Thoracic aorta (tissue), 2 donors: ENCODE measurements around the gene PTCD1. TPM values are rescaled to one million over a fixed set of nuclear protein-coding genes. Genes with fewer than 3 reads are reported as not detected.
"Not testable (repeated sequence)": the region's sequence is repeated elsewhere in the genome, so short reads cannot be mapped to it uniquely, and the experiment has no call there.

Experiments
- ATAC-seq: fragments of 150-250 bp; one replicate; pipeline ENCODE4 v1.8.0; 2017; ENCODE audit warnings: low read depth; ENCODE audit not compliant: insufficient number of reproducible peaks, low FRiP score
- DNase-seq: peaks from one replicate; pipeline ENCODE4 v3.0.0-alpha.2; 2020; ENCODE audit warnings: low spot score
- H3K27ac ChIP-seq, 2 donors: fragments of 200-600 bp; sonication (generic); 1 replicate in 1 of 2; 2 replicates in 1 of 2; pipeline ENCODE4 v1.5.1; 2016; ENCODE audit warnings: mild to moderate bottlenecking in 2 of 2, moderate library complexity in 2 of 2
- H3K27me3 ChIP-seq: fragments of 200-600 bp; sonication (generic); replicated peaks from 2 replicates; pipeline ENCODE4 v1.6.0; 2016; ENCODE audit warnings: mild to moderate bottlenecking; ENCODE audit not compliant: insufficient read depth
- H3K36me3 ChIP-seq: fragments of 200-600 bp; sonication (generic); one replicate; pipeline ENCODE4 v1.5.1; 2016
- H3K4me1 ChIP-seq, 2 donors: fragments of 200-600 bp; sonication (generic); 1 replicate in 1 of 2; 2 replicates in 1 of 2; pipeline versions ENCODE4 v1.5.1 to v1.6.0; 2016; ENCODE audit warnings: low read depth in 2 of 2, mild to moderate bottlenecking in 1 of 2; ENCODE audit not compliant: control insufficient read depth in 1 of 2
- H3K4me3 ChIP-seq: fragments of 200-600 bp; sonication (generic); 2 replicates; pipeline ENCODE4 v1.5.1; 2016; ENCODE audit warnings: mild to moderate bottlenecking
- H3K9me3 ChIP-seq: fragments of 200-600 bp; sonication (generic); 2 replicates; pipeline ENCODE4 v1.5.1; 2016
- total RNA-seq, 2 donors: library from RNA; depleted of rRNA; stranded (reverse); fragments of >200 nt; gene quantifications; one replicate each; pipeline versions ENCODE4 v1.1.0 to v1.2.3, GENCODE V29; 2016
- TF ChIP-seq, protein P1 (sequence below): fragments of 200-600 bp; sonication (generic); IDR thresholded peaks from one replicate; pipeline ENCODE4 v1.5.1; 2019; ENCODE audit warnings: antibody characterized with exemption

The PTCD1 gene
- total RNA-seq, 2 donors from 2014 or later: 5.1 to 23.7 TPM

- DNase-seq (no peak), ATAC-seq (no peak)
- Histone ChIP-seq H3K27me3 (no peaks in the 10 kb centered on the region), H3K4me1 (peaks cover 14 to 45% of the 10 kb centered on the region in 2 donors), H3K9me3 (no peaks in the 10 kb centered on the region), H3K36me3 (peaks cover 8% of the 10 kb centered on the region), H3K27ac (peak overlapping the region; percentile 68 to 69), H3K4me3 (peak overlapping the region; percentile 98)
- TF ChIP-seq, protein P1, sequence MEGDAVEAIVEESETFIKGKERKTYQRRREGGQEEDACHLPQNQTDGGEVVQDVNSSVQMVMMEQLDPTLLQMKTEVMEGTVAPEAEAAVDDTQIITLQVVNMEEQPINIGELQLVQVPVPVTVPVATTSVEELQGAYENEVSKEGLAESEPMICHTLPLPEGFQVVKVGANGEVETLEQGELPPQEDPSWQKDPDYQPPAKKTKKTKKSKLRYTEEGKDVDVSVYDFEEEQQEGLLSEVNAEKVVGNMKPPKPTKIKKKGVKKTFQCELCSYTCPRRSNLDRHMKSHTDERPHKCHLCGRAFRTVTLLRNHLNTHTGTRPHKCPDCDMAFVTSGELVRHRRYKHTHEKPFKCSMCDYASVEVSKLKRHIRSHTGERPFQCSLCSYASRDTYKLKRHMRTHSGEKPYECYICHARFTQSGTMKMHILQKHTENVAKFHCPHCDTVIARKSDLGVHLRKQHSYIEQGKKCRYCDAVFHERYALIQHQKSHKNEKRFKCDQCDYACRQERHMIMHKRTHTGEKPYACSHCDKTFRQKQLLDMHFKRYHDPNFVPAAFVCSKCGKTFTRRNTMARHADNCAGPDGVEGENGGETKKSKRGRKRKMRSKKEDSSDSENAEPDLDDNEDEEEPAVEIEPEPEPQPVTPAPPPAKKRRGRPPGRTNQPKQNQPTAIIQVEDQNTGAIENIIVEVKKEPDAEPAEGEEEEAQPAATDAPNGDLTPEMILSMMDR: no peak
Measured at GRCh38 chr7:99437946-99438572, 539 bp downstream of the PTCD1 start.

- Histone ChIP-seq H3K27me3 (no peaks in the 10 kb centered on the region), H3K4me3 (no peak overlapping the region), H3K27ac (no peak overlapping the region), H3K36me3 (peaks cover 29% of the 10 kb centered on the region), H3K9me3 (no peaks in the 10 kb centered on the region), H3K4me1 (peaks cover 0 to 7% of the 10 kb centered on the region in 2 donors)
- ATAC-seq (no peak), DNase-seq (no peak)
- TF ChIP-seq, protein P1: no peak
Measured at GRCh38 chr7:99433158-99433557, 5.4 kb downstream of the PTCD1 start.

DNA sequence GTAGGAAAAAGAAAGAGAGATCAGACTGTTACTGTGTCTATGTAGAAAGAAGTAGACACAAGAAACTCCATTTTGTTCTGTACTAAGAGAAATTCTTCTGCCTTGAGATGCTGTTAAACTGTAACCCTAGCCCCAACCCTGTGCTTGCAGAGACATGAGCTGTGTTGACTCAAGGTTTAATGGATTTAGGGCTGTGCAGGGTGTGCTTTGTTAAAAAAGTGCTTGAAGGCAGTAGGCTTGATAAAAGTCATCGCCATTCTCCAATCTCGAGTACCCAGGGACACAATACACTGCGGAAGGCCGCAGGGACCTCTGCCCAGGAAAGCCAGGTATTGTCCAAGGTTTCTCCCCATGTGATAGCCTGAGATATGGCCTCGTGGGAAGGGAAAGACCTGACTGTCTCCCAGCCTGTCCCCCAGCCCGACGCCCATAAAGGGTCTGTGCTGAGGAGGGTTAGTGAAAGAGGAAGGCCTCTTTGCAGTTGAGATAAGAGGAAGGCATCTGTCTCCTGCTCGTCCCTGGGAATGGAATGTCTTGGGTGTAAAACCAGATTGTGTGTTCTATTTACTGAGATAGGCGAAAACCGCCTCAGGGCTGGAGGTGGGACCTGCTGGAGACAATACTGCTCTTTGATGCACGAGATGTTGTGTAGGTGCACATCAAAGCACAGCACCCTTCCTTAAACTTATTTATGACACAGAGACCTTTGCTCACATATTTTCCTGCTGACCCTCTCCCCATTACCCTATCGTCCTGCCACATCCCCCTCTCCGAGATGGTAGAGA lies 6.7 kb downstream of the PTCD1 start:
- H3K27me3 ChIP-seq, H3K9me3 ChIP-seq, DNase-seq, H3K4me3 ChIP-seq, H3K27ac ChIP-seq, ATAC-seq, H3K4me1 ChIP-seq: not testable (repeated sequence)
- peaks cover 29% of the 10 kb centered on the region for H3K36me3 ChIP-seq

- Histone ChIP-seq H3K4me1 (no peaks in the 10 kb centered on the region), H3K27me3 (no peaks in the 10 kb centered on the region), H3K4me3 (no peak overlapping the region), H3K9me3 (no peaks in the 10 kb centered on the region), H3K27ac (no peak overlapping the region), H3K36me3 (peaks cover 38% of the 10 kb centered on the region)
- TF ChIP-seq, protein P1: no peak
- no peak for DNase-seq
- no peak for ATAC-seq
Measured at GRCh38 chr7:99429756-99430155, 8.8 kb downstream of the PTCD1 start.

- H3K4me1 ChIP-seq: no peaks in the 10 kb centered on the region
- no peaks in the 10 kb centered on the region for H3K9me3 ChIP-seq
- TF ChIP-seq, protein P1: no peak
- H3K4me3 ChIP-seq: no peak overlapping the region
- ATAC-seq (no peak), DNase-seq (no peak)
- H3K36me3 ChIP-seq: peaks cover 42% of the 10 kb centered on the region
- H3K27ac ChIP-seq: no peak overlapping the region
- no peaks in the 10 kb centered on the region for H3K27me3 ChIP-seq
Measured at GRCh38 chr7:99428972-99429566, 9.5 kb downstream of the PTCD1 start.
